ENCODE results near the gene IRF6.
"Not testable (repeated sequence)": the region's sequence is repeated elsewhere in the genome, so short reads cannot be mapped to it uniquely, and the experiment has no call there.

IRF6 gene

GRCh38 chr1:209808059-209808581 is 2.2 kb upstream of the IRF6 start:
- H3K4me1 Mint-ChIP-seq, result peaks cover 34% of the 10 kb centered on the region
- DNase-seq (no peak), ATAC-seq (no peak)
- H3K9me3 Mint-ChIP-seq, result peaks cover 0 to 4% of the 10 kb centered on the region in 2 donors
- no peaks in the 10 kb centered on the region for H3K27me3 Mint-ChIP-seq
- H3K27ac Mint-ChIP-seq, result no peak overlapping the region
- no peak overlapping the region for H3K4me3 Mint-ChIP-seq

- Mint-ChIP-seq H3K9me3 (peaks cover 0 to 4% of the 10 kb centered on the region in 2 donors), H3K4me1 (peaks cover 34% of the 10 kb centered on the region), H3K27ac (no peak overlapping the region), H3K4me3 (no peak overlapping the region), H3K27me3 (no peaks in the 10 kb centered on the region)
- ATAC-seq (no peak), DNase-seq (no peak)
Observed at GRCh38 chr1:209807509-209807908, 1.6 kb upstream of the IRF6 start.

DNA sequence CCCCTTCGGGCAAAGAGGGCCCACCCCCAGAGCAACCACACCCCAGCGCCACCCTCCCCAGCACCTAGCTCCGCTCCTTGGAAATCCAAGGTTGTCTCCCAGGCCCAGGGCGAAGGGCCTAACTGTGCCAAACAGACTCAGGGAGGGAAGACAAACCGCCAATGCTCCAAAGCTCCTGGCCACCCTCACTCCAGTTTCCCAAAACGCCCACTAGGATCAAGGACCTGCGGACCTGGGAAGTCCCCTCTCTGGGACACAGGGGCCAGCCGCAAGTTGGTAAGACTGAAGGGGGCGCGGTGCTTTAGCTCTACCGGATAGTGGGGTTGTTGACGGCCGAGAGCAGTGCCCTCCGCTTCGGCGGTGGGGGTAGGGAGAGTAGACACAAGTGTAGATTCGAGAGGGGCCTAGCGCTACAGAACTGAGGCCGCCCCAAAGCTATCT is 581 bp downstream of the IRF6 start:
- peak overlapping the region; percentile 76 to 93 for H3K4me3 Mint-ChIP-seq
- H3K9me3 Mint-ChIP-seq, result peaks cover 0 to 4% of the 10 kb centered on the region in 2 donors
- ATAC-seq, result no peak
- no peaks in the 10 kb centered on the region for H3K27me3 Mint-ChIP-seq
- no peak for DNase-seq
- peak overlapping the region in 1 of 2 donors; percentile 48 for H3K27ac Mint-ChIP-seq
- H3K4me1 Mint-ChIP-seq, result peaks cover 34% of the 10 kb centered on the region

DNA sequence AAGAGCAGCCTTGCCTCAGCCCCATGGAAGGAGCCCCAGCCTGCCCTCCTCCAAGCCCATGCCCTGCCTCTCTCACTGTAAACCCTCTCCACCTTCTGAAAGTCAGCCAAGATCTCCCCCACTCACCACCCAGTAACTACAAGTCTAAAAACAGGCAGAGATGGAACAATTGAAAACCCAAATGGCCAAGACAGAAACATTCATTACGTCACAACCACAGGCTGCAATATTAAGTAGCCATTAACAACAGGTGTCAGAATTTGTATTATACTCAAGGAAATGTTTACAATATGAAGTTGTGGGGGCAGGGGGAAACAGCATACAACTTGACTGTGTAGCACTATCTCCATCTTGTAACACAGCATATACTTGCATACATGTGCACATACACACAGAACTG is 2.4 kb downstream of the IRF6 start:
- ATAC-seq, result no peak
- Mint-ChIP-seq H3K4me3 (no peak overlapping the region), H3K27ac (no peak overlapping the region), H3K4me1 (peaks cover 30% of the 10 kb centered on the region), H3K9me3 (no peaks in the 10 kb centered on the region), H3K27me3 (no peaks in the 10 kb centered on the region)
- DNase-seq, result no peak

DNA sequence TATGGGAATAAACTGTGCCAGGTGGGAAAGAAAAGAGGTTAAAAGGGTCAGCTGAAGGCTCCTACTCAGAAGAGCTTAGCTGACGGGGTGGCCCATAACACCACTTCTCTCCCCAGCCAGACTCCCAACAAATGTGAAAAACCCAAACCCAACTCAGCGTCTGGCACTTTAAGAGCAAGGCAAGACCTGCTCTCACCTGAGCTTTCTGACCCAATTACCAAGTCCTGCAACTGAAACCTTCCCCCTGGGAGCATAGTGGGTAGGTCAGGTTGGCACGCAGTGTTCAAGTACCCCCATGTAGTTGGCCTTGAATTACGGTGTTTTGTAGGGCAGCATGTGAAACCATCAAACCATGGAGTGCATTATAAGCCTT is 3.2 kb downstream of the IRF6 start:
- H3K27ac Mint-ChIP-seq, result no peak overlapping the region
- no peaks in the 10 kb centered on the region for H3K9me3 Mint-ChIP-seq
- no peak overlapping the region for H3K4me3 Mint-ChIP-seq
- no peaks in the 10 kb centered on the region for H3K27me3 Mint-ChIP-seq
- ATAC-seq, result no peak
- no peak for DNase-seq
- peaks cover 30% of the 10 kb centered on the region for H3K4me1 Mint-ChIP-seq

DNA sequence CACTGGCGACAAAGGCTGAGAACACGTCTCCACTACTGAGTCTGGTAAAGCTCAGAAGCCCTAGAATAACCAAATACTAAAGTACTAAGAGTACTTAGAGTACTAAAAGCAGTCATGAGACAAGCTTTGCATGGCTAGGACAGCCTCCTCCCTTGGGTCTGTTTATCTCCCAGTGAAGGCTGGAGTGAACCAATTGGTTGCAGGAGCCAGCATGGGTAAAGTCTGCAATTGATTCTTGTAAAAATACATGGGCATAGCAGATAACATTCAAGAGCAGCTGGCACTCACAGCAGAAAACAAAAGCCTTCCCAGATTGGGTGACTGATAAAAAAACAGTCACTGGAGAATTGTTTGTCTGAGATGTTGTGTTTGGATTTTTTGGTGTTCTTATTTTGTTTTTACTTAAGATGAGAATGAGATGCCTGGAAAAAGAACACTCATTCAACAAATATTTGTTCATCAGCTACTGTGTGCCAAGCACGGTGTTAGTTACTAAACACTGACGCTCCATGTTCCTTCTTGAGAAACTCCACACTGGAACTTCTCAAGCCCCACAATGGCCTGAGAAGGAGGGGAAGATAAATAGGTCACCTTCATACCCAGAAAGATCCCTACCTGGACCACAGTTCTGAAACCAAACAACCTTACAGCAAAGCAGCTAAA is 3.7 kb downstream of the IRF6 start:
- Mint-ChIP-seq H3K27me3 (no peaks in the 10 kb centered on the region), H3K4me3 (no peak overlapping the region), H3K4me1 (peaks cover 30% of the 10 kb centered on the region), H3K27ac (no peak overlapping the region), H3K9me3 (no peaks in the 10 kb centered on the region)
- no peak for DNase-seq
- no peak for ATAC-seq

- H3K27me3 Mint-ChIP-seq, result no peaks in the 10 kb centered on the region
- no peaks in the 10 kb centered on the region for H3K9me3 Mint-ChIP-seq
- H3K4me1 Mint-ChIP-seq, result peaks cover 27% of the 10 kb centered on the region
- no peak overlapping the region for H3K27ac Mint-ChIP-seq
- DNase-seq (no peak), ATAC-seq (no peak)
- H3K4me3 Mint-ChIP-seq, result no peak overlapping the region
Observed at GRCh38 chr1:209800984-209801834, 4.7 kb downstream of the IRF6 start.

GRCh38 chr1:209797978-209798639 is 7.8 kb downstream of the IRF6 start:
- Mint-ChIP-seq H3K9me3 (no peaks in the 10 kb centered on the region), H3K27ac (peak overlapping the region in 1 of 2 donors; percentile 23), H3K27me3 (no peaks in the 10 kb centered on the region), H3K4me1 (no peaks in the 10 kb centered on the region), H3K4me3 (no peak overlapping the region)
- ATAC-seq (no peak), DNase-seq (no peak)

- not testable (repeated sequence) for H3K27ac Mint-ChIP-seq, H3K4me1 Mint-ChIP-seq, H3K27me3 Mint-ChIP-seq, ATAC-seq, H3K4me3 Mint-ChIP-seq, DNase-seq, H3K9me3 Mint-ChIP-seq
Observed at GRCh38 chr1:209793711-209794110, 12.2 kb downstream of the IRF6 start.

- no peak for ATAC-seq
- no peaks in the 10 kb centered on the region for H3K27me3 Mint-ChIP-seq
- no peaks in the 10 kb centered on the region for H3K9me3 Mint-ChIP-seq
- DNase-seq, result no peak
- no peaks in the 10 kb centered on the region for H3K4me1 Mint-ChIP-seq
- no peak overlapping the region for H3K27ac Mint-ChIP-seq
- H3K4me3 Mint-ChIP-seq, result no peak overlapping the region
Observed at GRCh38 chr1:209791920-209792319, 14.0 kb downstream of the IRF6 start.

DNA sequence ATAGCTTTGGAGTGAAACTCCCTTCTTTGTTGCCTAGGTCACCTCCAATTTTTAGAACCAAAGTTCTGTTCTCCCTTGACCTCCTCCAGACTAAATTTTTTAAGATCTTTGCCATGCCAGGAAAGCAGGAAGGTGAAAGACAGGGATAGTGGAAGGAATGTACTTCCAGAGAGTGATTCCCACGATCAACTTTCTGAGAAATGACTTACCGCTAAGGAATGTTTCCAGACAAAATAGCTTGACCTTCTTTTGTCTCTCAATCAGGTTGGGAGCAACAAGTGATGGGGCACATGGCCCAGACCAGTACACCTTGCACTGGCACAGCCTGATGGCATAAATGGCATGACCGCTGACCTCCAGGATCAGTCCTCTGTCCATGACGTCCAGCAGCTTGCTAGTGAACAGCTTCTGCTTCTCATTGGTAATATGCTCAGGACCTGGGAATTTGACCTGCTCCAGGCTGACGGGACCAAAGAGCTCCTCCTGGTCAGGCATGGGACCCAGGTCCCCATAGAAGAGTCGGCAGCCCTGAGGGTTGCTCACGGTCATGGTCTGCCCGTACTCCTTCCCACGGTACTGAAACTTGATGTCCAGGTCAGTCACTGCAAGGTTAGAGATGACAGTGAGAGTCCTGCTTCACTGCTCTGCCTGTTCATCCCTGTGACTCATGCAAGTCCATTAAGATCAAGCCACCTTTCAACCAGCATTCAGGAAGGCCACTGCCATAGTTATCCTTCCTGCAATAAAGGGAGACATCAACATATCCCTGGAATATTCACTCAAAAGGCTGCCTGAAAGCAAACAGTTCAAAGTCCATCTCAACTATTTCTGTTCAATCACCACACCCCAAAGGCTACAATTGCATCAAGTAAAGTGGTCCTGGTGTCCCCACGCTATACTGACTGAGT is 15.4 kb downstream of the IRF6 start:
- Mint-ChIP-seq H3K4me1 (no peaks in the 10 kb centered on the region), H3K4me3 (no peak overlapping the region), H3K9me3 (no peaks in the 10 kb centered on the region), H3K27me3 (no peaks in the 10 kb centered on the region), H3K27ac (no peak overlapping the region)
- no peak for ATAC-seq
- DNase-seq, result no peak

GRCh38 chr1:209789245-209789644 is 16.7 kb downstream of the IRF6 start:
- no peak for DNase-seq
- Mint-ChIP-seq H3K4me1 (peaks cover 9% of the 10 kb centered on the region), H3K27me3 (no peaks in the 10 kb centered on the region), H3K9me3 (no peaks in the 10 kb centered on the region), H3K27ac (no peak overlapping the region), H3K4me3 (no peak overlapping the region)
- ATAC-seq, result no peak

- Mint-ChIP-seq H3K27me3 (no peaks in the 10 kb centered on the region), H3K4me1 (peaks cover 26% of the 10 kb centered on the region), H3K4me3 (no peak overlapping the region), H3K9me3 (no peaks in the 10 kb centered on the region), H3K27ac (no peak overlapping the region)
- no peak for DNase-seq
- no peak for ATAC-seq
Observed at GRCh38 chr1:209787551-209787950, 18.4 kb downstream of the IRF6 start.

DNA sequence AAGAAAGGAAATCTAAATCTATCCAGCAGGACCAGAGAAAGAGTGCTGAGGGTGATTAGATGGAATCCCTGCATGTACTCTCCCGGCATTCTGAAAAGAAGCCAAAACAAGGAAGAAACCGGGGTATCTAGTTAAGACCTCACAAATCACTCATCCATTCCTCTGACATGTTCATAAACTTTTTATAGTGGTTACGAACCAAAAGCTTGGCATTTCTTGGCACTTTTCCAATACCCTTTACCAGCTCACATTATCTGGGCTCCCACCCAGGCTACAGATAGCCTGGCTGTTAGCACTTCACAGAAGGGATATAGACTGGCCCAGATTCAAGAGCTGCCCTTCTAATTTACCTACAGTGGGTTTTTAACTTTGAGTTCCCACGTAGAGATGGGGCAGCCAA is 19.8 kb downstream of the IRF6 start:
- ATAC-seq, result no peak
- DNase-seq, result no peak
- Mint-ChIP-seq H3K27ac (no peak overlapping the region), H3K9me3 (no peaks in the 10 kb centered on the region), H3K4me3 (no peak overlapping the region), H3K4me1 (peaks cover 40% of the 10 kb centered on the region), H3K27me3 (no peaks in the 10 kb centered on the region)

- H3K9me3 Mint-ChIP-seq, result no peaks in the 10 kb centered on the region
- ATAC-seq, result no peak
- H3K27me3 Mint-ChIP-seq, result no peaks in the 10 kb centered on the region
- no peak for DNase-seq
- H3K4me3 Mint-ChIP-seq, result peak overlapping the region in 1 of 2 donors; percentile 23
- H3K27ac Mint-ChIP-seq, result no peak overlapping the region
- peaks cover 42% of the 10 kb centered on the region for H3K4me1 Mint-ChIP-seq
Observed at GRCh38 chr1:209785592-209785991, 20.4 kb downstream of the IRF6 start.

Data from stimulated activated naive CD8-positive, alpha-beta T cell treated with anti-CD3 and anti-CD28 coated beads, Interleukin-15, amount 100 ng/mL, for 72 hours (primary cell).